ENCODE data around the gene TMEM198. TPM values are rescaled to one million over a fixed set of nuclear protein-coding genes. Genes with fewer than 3 reads are reported as not detected.

TMEM198 gene
- polyA plus RNA-seq, 1 donor (not counting 4 experiments of a cell fraction or from before 2014, with no cell fraction given) = 0.81 TPM

DNA sequence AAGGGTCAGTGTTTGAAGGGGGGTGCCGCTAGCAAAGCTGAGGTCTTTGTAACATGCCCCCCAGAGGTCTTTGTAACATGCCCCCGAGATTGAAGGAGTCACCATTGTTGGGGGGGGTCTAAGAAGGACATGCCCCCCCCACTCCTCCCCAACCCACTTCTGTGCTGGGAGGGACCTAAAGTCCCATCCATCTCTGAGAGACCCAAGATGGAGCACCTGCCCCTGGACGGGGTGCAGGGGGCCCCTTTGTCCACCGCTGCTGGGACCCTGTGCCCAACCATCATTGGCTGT lies 35.4 kb upstream of the TMEM198 start:
- no peak for FAIRE-seq
- Histone ChIP-seq H3K79me2 (ENCODE audit: control insufficient read depth, insufficient read depth, low read length) (no peaks in the 10 kb centered on the region), H3K4me1 (ENCODE audit: control insufficient read depth, extremely low read depth, insufficient read depth, low read length) (no peaks in the 10 kb centered on the region), H3K4me3 (ENCODE audit: control insufficient read depth in 2 of 3, extremely low read depth in 1 of 3, insufficient read depth in 2 of 3, low read depth in 1 of 3, low read length in 3 of 3) (no peak overlapping the region), H4K20me1 (ENCODE audit: control insufficient read depth, extremely low read depth, insufficient read depth, low read length) (peaks cover 4% of the 10 kb centered on the region), H3K9ac (ENCODE audit: control insufficient read depth, extremely low read depth, insufficient read depth, low read length) (no peak overlapping the region), H3K27ac (ENCODE audit: control insufficient read depth, insufficient read depth, low read length) (no peak overlapping the region), H3K9me1 (ENCODE audit: control insufficient read depth, extremely low read depth, insufficient read depth, low read length) (no peaks in the 10 kb centered on the region), H3K4me2 (ENCODE audit: control insufficient read depth, extremely low read depth, insufficient read depth, low read depth, low read length) (no peak overlapping the region), H3K9me3 (ENCODE audit: control insufficient read depth, low read depth, low read length) (no peaks in the 10 kb centered on the region), H3K36me3 (ENCODE audit: control insufficient read depth in 2 of 2, extremely low read depth in 1 of 2, insufficient read depth in 2 of 2, low read length in 2 of 2) (peaks cover 9 to 12% of the 10 kb centered on the region in 2 experiments), H2AFZ (ENCODE audit: control insufficient read depth, low read length) (no peak overlapping the region), H3K27me3 (ENCODE audit: control insufficient read depth, extremely low read depth, insufficient read depth, low read length) (peaks cover 39% of the 10 kb centered on the region)
- no peak for DNase-seq (ENCODE audit: low read depth, low spot score)
- no peak for TF ChIP-seq EZH2 (IDR thresholded peaks at IDR 0.05; ENCODE audit: low read length)
- TF ChIP-seq, protein P1, sequence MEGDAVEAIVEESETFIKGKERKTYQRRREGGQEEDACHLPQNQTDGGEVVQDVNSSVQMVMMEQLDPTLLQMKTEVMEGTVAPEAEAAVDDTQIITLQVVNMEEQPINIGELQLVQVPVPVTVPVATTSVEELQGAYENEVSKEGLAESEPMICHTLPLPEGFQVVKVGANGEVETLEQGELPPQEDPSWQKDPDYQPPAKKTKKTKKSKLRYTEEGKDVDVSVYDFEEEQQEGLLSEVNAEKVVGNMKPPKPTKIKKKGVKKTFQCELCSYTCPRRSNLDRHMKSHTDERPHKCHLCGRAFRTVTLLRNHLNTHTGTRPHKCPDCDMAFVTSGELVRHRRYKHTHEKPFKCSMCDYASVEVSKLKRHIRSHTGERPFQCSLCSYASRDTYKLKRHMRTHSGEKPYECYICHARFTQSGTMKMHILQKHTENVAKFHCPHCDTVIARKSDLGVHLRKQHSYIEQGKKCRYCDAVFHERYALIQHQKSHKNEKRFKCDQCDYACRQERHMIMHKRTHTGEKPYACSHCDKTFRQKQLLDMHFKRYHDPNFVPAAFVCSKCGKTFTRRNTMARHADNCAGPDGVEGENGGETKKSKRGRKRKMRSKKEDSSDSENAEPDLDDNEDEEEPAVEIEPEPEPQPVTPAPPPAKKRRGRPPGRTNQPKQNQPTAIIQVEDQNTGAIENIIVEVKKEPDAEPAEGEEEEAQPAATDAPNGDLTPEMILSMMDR (optimal IDR thresholded peaks at IDR 0.05 in 1 of 3, IDR thresholded peaks at IDR 0.05 in 1 of 3, conservative IDR thresholded peaks at IDR 0.05 in 1 of 3; ENCODE audit: extremely low read depth in 1 of 3, insufficient read depth in 2 of 3, low read length in 3 of 3) = no peak
- dilution Hi-C loops (cut with MboI; ENCODE audit: extremely low pct_ligation_motif_present, low sequenced_read_pairs) = no loop called here

DNA sequence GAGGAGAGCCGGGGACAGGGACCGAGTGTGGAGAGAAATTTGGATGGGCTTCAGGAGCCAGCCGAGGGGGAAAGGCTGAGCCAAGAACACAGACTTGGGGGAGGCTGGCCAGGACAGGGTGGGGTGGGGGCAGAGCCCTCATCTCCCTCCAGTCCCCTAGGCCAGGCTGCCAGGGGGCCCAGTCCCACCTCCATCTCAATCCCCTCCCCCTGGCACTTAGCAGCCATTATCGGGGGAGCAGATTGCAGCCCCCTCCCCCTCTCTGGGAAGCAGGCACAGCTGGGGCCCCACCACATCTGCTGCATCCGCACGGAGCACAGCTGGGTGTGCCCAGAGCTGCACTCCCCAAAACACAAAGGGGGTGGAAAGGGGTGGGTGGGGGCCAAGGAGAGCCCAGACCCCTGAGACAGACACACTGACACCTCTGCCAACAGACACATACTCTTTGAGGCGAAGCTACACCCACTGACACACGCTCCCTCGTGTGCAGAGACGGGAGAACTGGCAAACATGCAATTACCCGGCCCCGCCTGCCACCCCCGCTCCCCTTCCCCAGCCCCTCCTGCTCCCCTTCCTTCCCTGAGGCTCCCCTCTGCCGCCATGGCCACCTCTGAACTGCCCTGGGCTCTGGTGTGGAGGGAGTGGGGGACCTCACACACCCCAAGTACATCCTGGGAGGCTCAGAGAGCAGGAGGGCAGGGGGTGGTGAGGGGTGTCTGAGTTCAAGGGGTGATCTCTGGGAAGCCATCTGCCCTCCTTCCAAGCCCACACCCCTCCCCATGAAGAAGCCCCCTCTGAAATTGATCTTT lies 34.7 kb upstream of the TMEM198 start:
- no peak for DNase-seq (ENCODE audit: low read depth, low spot score)
- TF ChIP-seq, protein P1 (optimal IDR thresholded peaks at IDR 0.05 in 1 of 3, IDR thresholded peaks at IDR 0.05 in 1 of 3, conservative IDR thresholded peaks at IDR 0.05 in 1 of 3; ENCODE audit: extremely low read depth in 1 of 3, insufficient read depth in 2 of 3, low read length in 3 of 3) = no peak
- TF ChIP-seq EZH2 (IDR thresholded peaks at IDR 0.05; ENCODE audit: low read length) = no peak
- Histone ChIP-seq H2AFZ (ENCODE audit: control insufficient read depth, low read length) (no peak overlapping the region), H3K27me3 (ENCODE audit: control insufficient read depth, extremely low read depth, insufficient read depth, low read length) (peaks cover 47% of the 10 kb centered on the region), H3K79me2 (ENCODE audit: control insufficient read depth, insufficient read depth, low read length) (no peaks in the 10 kb centered on the region), H3K36me3 (ENCODE audit: control insufficient read depth in 2 of 2, extremely low read depth in 1 of 2, insufficient read depth in 2 of 2, low read length in 2 of 2) (peaks cover 4 to 12% of the 10 kb centered on the region in 2 experiments), H3K9me1 (ENCODE audit: control insufficient read depth, extremely low read depth, insufficient read depth, low read length) (no peaks in the 10 kb centered on the region), H3K4me2 (ENCODE audit: control insufficient read depth, extremely low read depth, insufficient read depth, low read depth, low read length) (peak overlapping the region; percentile 32), H3K27ac (ENCODE audit: control insufficient read depth, insufficient read depth, low read length) (no peak overlapping the region), H3K4me1 (ENCODE audit: control insufficient read depth, extremely low read depth, insufficient read depth, low read length) (no peaks in the 10 kb centered on the region), H4K20me1 (ENCODE audit: control insufficient read depth, extremely low read depth, insufficient read depth, low read length) (peaks cover 4% of the 10 kb centered on the region), H3K9ac (ENCODE audit: control insufficient read depth, extremely low read depth, insufficient read depth, low read length) (no peak overlapping the region), H3K9me3 (ENCODE audit: control insufficient read depth, low read depth, low read length) (no peaks in the 10 kb centered on the region), H3K4me3 (ENCODE audit: control insufficient read depth in 2 of 3, extremely low read depth in 1 of 3, insufficient read depth in 2 of 3, low read depth in 1 of 3, low read length in 3 of 3) (no peak overlapping the region)
- no peak for FAIRE-seq
- dilution Hi-C loops (cut with MboI; ENCODE audit: extremely low pct_ligation_motif_present, low sequenced_read_pairs) = no loop called here

All from keratinocyte (primary cell).